OCI-M2 (cell line): Measurements from ENCODE around the gene SPTBN1.

Experiments
- DNase-seq: peaks from one replicate; lab custom pipeline; 2025; ENCODE audit not compliant: unreplicated experiment; lab: John Stamatoyannopoulos, UW

SPTBN1 gene

DNA sequence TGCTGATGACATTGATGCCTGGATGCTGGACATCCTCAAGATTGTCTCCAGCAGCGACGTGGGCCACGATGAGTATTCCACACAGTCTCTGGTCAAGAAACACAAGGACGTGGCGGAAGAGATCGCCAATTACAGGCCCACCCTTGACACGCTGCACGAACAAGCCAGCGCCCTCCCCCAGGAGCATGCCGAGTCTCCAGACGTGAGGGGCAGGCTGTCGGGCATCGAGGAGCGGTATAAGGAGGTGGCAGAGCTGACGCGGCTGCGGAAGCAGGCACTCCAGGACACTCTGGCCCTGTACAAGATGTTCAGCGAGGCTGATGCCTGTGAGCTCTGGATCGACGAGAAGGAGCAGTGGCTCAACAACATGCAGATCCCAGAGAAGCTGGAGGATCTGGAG lies 173.3 kb downstream of the SPTBN1 start:
- DNase-seq = no peak

DNA sequence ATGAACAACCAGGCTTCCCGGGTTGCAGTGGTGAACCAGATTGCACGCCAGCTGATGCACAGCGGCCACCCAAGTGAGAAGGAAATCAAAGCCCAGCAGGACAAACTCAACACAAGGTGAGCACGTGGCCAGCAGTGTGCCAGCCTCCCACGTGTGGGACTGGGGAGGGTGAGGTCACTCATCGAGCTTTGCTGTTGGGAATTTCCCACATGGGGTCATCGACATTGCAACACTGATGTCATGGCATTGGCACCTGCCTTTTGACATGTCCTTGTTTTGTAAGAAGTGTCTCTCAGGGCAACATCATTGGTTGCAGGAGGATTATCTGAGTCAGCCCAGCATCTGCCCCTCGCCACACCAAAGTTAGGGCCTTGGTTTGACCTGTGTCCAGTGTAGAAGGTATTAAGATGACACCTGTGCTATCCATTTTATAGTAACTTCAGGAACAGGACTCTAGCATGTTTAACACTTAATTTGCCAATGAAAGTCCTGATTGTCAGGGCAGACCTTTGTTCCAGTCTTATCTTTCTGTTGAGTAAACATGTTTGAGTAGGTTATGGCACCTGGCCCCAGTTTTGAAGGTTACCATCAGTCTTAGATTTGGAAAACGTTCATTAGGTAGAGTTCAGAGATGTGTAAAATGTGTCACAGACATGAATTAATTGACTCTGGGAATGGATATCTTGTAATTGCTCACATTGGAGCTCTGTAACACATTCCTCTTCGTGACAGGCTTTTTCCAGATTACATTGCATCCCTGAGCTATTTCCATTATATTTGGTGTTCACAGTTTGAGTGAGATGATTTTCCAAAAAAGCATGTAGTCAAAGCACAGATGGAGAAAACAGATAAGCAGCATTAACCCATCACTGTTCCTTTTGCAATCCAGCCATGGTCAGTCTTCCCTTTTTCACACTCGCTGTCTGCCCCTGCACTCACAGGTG lies 174.1 kb downstream of the SPTBN1 start:
- no peak for DNase-seq

DNA sequence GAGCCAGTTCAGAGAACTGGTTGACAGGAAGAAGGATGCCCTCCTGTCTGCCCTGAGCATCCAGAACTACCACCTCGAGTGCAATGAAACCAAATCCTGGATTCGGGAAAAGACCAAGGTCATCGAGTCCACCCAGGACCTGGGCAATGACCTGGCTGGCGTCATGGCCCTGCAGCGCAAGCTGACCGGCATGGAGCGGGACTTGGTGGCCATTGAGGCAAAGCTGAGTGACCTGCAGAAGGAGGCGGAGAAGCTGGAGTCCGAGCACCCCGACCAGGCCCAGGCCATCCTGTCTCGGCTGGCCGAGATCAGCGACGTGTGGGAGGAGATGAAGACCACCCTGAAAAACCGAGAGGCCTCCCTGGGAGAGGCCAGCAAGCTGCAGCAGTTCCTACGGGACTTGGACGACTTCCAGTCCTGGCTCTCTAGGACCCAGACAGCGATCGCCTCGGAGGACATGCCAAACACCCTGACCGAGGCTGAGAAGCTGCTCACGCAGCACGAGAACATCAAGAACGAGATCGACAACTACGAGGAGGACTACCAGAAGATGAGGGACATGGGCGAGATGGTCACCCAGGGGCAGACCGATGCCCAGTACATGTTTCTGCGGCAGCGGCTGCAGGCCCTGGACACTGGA lies 174.9 kb downstream of the SPTBN1 start:
- DNase-seq = no peak

DNA sequence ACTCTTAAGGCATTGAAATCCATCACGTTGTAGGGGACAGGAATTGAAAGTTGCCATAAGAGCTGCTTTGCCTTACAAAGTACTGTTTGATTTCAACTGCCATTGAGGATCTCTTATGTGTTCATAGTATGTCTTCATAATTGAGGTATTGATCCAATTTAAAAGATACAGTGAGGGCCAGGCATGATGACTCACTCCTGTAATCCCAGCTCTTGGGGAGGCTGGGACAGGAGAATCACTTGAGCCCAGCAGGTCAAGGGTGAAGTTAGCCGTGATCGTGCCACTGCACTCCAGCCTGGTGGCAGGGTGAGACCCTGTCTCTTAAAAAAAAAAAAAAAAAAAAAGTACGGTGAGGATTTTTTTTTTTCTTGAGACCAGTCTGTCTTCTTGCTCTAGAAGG lies 175.6 kb downstream of the SPTBN1 start:
- DNase-seq = no peak

DNA sequence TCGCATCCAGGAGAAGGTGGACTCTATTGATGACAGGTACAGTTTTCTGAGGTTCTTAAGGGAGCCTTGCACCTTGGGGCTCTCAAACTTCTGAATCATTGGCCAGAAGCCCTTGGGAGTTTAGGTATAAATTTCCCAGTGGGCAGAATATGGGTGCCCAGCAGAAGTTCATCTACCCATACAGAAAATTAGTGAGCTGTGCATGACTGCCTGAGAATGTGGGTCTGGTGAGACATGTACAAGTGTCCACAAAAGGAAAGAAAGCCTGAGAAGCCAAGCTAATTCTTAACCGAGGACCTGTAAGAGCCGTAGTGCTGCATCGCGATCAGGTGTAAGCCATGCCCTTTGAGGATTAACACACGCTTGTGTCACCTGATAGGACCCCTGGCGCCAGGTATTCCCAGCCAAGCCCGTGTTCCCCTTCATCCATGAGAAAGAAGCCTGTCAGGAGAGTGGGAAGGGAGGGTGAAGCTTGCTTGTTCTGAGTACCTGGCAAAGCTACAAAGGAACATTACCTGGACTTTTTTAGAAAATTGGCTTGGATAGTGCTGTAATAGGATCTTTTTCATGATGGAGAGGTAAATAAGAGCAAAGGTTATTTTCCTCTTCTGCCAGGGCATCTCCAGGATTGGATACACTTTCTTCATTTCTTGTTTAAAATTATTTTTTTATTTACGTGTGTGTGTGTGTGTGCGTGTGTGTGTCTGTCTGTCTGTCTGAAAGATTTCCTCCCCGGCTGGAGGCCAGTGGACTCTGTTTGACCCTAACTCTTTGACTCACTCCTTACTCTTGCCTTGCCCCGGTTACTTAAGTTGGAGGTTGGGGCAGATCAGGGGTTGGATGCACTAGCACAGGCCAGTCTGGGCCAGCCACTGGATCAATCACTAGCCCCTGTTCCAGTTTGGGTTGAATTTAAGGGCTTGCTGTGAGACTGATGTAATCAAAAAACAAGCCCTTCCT lies 176.9 kb downstream of the SPTBN1 start:
- no peak for DNase-seq

DNA sequence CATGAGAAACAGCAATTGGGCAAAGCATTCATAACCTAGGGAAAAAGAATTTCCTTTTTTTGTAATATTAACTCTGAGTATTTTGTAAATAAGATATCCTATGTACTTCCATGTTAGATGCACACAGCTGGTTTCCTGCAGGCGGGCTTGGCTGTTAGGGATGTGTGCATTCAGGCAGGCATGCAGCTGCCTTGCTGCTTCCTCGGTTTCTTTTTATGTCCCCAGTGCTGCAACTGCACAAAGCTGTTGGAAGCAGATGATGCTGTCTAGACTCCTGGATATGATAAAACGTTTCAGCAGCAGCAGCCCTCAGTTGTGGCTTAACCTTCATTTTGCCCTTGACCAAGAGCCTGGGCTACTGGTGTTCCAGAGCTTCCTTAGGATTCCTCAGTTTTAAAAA lies 177.9 kb downstream of the SPTBN1 start:
- no peak for DNase-seq

DNA sequence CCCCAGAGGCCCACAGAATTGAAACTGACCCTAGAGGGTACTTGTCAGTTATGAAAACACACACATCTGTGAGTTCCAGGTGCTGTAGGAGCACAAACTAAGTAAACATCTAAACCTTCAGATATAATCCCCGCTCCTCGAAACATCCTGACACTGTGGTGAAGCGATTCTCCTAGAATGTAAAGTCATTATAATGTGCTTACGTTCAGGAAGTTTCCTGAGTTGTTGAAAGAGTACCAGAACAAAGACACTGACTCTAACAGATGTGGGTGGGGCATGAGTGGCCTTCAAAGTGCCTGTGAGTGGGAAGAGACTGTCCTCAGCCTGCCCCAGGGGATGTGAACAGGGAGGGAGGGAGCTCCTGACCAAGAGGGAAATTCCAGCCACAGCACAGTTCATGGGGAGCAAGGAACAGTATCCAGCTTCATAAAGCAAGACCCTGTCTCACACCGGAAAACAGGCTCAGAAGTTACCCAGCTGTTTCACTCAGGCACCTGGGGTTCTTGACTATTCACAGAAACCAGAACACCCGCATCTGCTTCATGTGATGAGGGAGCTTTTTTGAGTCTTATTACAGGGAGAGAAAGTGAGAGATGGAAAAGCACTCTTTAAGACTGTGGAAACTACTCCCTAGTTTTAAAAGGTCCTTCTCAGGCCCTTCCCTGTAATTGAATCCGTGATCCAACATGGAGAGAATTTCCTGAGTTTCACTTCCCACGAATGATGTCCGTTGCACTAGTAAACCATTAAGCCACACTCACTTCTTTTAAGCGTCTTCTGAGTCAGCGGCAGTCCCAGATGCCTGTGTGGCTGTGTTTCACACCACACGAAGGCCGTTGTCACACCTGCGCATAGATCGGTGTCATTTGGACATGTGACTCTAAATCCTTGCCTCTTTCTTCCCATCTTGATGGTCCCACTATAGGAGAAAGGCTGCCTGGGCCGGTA lies 178.7 kb downstream of the SPTBN1 start:
- DNase-seq = no peak

DNA sequence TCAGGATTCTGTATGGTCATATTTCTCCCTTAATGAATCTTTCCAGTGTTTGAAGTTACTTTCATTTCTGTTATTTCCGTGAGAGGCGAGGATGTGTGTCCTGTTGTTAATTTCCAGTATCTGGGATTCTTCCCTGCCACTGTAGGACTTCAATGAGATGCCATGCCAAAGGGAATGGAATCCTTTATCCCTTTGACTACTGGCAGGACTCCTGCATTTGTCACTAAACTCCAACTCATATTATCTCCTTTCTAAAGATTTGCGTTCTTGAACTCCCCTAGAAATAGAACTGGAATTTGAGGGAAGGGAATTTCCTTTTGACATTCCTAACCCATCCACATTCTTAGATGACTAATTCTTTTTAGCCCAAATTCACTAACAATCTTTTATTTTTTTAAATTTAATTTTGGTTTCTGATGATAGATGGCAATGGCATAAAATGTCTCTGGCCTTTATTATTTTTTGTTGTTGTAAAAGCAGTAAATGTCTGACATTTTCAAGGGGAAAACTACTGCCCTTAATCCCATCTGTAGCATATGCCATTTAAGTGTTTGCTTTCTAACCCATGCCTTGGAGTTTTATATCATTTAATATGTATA lies 179.5 kb downstream of the SPTBN1 start:
- no peak for DNase-seq

DNA sequence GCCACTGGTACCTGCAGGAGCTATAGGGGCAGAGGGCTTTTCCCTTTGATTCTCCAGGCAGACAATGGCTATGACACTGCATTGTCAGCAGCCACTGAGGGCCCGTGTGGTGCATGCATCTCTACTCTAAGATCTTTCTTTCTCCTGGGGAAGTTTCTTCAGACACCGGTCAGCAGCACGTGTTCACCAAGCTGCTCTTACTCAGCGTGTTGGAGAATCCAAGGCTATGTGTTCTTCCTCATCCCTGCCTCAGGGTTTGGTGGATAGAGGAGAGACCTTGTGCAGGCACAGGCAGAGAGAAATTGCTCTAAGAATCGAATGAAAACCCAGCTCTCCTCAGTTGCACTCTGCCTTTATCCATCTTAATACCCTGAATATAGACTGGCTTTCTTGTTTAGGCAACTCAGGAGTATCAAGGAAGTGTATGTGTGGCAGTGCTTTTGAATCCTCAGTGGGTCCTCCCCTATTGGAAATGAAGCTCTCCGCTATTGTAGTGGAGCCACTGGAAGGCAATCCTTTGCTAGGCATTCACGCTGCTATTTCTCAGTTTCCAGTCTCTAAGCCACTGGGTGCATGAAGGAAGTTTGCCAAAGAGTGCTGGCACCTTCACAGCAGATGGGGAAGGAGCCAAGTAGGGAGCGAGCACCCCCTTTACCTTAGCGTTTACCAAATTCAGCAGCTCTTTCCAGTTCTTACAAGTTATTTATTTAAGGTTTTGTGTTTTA lies 180.4 kb downstream of the SPTBN1 start:
- DNase-seq = no peak

DNA sequence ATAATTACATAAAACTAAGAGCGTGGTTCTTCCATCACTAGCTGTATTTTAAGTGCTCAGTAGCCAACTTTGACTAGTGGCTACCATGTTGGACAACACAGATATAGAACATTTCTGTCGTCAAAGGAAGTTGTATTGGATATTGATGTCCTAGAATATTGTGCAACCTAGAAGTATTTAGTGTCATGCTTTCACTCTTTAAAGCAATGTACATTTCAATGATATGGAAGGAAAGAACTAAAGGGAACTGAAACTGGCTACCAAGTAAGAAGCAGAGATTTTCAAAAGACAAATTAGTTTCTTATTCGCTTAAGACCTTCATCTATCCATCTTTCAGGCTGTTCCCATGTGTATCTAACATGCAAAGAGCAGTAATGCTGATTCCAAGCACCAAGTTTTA lies 182.0 kb downstream of the SPTBN1 start:
- no peak for DNase-seq

DNA sequence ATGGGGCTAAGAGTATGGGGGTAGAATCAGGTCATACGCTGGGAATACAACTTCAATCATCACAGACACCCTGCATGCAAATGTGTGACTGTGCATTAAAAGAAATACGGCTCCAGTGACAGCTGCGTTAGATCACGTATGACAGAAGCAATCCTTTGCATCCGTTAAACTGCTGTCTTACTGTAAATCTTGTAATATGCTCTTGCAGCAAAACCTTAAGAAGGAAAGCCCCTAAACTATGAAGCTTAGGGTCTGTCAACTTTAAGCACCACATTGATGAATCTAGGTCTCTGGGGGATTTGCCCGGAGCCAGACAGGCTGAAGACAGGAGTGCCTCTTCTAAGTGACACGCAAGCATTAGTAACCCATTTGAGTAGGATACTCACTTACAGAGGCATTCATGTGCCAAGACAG lies 182.7 kb downstream of the SPTBN1 start:
- DNase-seq = no peak

DNA sequence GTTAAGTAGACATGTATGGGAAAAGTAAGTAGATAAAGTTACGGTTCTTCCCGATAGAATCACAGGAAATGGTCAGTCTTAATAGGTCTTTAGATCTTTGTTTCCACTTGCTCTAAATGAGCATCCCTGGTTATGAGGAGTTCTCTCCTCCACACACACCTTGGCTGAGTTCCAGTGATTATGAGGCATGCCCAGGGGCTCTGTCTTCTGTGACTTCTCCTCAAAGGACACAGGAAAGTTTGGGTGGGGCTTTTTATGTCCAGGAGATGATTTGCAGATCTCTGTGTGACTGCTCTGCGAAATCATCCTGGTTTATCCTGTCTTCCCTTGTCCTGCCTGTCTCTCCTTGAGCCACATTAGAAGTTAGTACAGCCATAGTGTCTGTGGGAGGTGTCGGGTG lies 183.5 kb downstream of the SPTBN1 start:
- no peak for DNase-seq

DNA sequence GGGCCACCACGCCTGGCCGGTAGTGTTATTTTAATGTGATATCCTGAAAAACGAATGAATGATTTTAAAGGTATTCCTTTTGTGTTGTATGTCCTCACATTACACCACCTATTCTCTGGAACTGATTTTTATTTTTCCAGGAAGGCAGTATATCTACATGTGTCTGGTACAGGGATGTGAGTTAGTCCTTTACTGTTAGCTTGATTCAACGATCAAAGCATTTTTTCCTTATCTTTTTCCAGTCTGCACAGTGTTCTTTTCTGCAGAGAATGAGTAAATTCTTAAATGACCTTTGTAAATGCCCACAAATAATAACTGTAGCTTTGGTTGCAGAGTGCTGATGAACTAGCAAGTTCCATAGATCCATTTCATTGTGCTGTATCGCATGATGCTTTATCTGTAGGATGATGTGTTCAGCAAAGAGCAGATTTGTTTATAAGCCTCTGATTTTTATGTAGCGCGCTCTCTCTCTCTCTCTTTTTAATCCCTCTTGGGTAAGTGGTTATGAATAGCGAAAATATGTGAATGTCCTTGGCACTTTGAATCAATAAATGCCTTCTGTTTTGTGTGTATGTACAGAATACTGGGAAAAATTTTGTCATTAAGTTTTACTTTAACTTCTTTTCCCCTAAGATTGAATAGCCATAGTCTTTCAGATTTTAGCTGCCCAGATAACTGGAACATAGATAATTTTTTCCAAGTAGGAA lies 184.9 kb downstream of the SPTBN1 start:
- DNase-seq = no peak

DNA sequence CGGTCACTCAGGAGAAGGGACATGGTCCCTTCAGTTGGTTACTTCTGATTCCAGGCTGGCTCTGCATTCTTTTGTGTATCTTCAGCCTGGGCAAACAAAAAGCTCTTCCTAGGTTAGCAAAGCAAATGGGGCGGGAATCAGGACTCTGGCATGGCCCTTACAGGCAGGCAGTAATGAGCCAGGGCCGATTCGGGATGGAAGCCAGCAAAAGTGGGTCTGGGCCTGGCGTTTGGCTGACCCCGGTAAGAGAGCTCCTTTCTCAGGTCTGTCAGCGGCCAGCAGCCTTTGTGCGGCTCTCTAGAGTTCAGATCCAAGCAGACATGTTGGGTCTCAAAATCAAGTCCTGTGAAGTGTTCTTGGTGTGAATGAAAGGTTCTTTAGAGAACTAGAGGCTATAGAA lies 185.9 kb downstream of the SPTBN1 start:
- DNase-seq = no peak

DNA sequence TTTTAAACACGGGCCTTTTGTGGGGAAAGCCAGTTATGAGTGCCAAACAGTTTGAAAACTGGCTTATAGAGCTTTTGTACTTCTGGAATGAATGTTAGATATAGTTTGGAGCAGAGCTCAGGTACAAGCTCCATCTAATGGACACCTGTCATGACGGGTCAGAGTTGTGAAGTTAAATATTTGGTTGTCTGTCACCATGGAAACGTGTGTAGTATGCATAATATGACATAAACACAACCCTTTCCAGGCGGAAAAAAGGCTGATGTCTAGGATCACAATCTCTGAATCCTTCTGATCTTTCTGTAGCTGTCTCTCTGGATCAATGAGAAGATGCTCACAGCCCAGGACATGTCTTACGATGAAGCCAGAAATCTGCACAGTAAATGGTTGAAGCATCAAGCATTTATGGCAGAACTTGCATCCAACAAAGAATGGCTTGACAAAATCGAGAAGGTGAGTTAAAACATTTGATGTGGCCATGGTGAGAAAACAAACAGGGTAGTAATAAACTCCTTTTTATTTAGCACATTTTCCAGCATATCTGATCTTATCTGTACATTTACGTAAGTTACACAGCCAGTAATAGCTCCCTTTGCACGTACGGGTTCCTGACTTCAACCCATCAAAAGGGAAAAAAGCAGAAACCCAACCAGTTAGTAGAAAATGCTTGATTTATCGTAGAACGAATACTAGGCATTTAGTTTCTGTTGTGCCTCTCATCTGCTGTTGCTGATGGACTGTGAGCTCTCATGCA lies 186.7 kb downstream of the SPTBN1 start:
- no peak for DNase-seq

DNA sequence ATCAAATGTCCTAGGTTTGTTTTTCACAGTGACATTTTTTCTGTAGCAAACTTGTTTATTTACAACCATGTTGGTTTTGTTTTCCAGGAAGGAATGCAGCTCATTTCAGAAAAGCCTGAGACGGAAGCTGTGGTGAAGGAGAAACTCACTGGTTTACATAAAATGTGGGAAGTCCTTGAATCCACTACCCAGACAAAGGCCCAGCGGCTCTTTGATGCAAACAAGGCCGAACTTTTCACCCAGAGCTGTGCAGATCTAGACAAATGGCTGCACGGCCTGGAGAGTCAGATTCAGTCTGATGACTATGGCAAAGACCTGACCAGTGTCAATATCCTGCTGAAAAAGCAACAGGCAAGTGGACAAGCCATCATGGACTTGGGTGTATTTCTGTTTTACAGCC lies 188.1 kb downstream of the SPTBN1 start:
- DNase-seq = no peak

DNA sequence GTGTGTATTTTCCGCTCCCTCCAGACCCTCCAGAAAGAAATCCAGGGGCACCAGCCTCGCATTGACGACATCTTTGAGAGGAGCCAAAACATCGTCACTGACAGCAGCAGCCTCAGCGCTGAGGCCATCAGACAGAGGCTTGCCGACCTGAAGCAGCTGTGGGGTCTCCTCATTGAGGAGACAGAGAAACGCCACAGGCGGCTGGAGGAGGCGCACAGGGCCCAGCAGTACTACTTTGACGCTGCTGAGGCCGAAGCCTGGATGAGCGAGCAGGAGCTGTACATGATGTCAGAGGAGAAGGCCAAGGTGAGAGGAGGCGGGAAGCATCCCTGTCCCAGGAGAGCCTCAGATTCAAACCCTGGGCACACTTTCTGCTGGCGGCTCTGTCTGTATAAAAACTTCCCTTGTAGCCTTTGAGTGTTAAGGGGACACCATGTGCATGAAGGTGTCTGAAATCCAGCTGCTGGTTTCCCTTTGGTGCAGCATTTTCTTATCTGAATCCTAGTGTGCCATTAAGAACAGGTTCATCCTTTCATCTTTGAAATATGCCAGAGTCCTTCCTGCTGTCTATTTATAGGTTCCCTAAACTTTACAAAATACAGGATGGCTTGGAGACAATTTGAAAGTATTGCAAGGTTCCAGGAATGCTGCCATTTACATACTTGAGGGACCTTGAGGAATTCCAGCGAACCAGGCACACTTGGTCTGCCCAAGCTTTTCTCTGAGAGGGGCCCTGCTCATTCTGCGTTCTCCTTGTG lies 190.2 kb downstream of the SPTBN1 start:
- DNase-seq = no peak
